ES-I3 (cell line): ENCODE results near the gene SPPL2A.
"Not testable (repeated sequence)": the region's sequence is repeated elsewhere in the genome, so short reads cannot be mapped to it uniquely, and the experiment has no call there.

Experiments used
- H3K36me3 ChIP-seq: 2 replicates; pipeline ENCODE4 v1.6.1; 2013; ENCODE audit warnings: mild to moderate bottlenecking, low read length, control low read depth, moderate library complexity; ENCODE audit not compliant: insufficient read depth
- H3K4me1 ChIP-seq: 2 replicates; pipeline ENCODE4 v1.6.1; 2013; ENCODE audit warnings: mild to moderate bottlenecking, control low read depth, low read length; ENCODE audit not compliant: insufficient read depth
- H3K9ac ChIP-seq: 2 replicates; pipeline ENCODE4 v1.6.1; 2013; ENCODE audit warnings: low read depth, mild to moderate bottlenecking, low read length, moderate library complexity
- H3K9me3 ChIP-seq: 2 replicates; pipeline ENCODE4 v1.6.1; 2013; ENCODE audit warnings: mild to moderate bottlenecking, low read length, moderate library complexity; ENCODE audit not compliant: control insufficient read depth, insufficient read depth

SPPL2A gene

GRCh38 chr15:50765195-50765967 is at the start of gene SPPL2A:
Gene SPPL2A (minus strand): TSS chr15:50765706. CDS start chr15:50765533, 173 bp downstream.
- H3K36me3 ChIP-seq: no peaks in the 10 kb centered on the region
- H3K9ac ChIP-seq: peak within 1 kb of the TSS; percentile 100
- no peaks in the 10 kb centered on the region for H3K9me3 ChIP-seq
- H3K4me1 ChIP-seq: no peaks in the 10 kb centered on the region

GRCh38 chr15:50814634-50815033 is 49.1 kb upstream of the SPPL2A start:
- no peak overlapping the region for H3K9ac ChIP-seq
- H3K9me3 ChIP-seq: no peaks in the 10 kb centered on the region
- H3K4me1 ChIP-seq: no peaks in the 10 kb centered on the region
- no peaks in the 10 kb centered on the region for H3K36me3 ChIP-seq

GRCh38 chr15:50813865-50814264 is 48.4 kb upstream of the SPPL2A start:
- H3K9ac ChIP-seq: no peak overlapping the region
- H3K9me3 ChIP-seq: no peaks in the 10 kb centered on the region
- H3K4me1 ChIP-seq: no peaks in the 10 kb centered on the region
- H3K36me3 ChIP-seq: no peaks in the 10 kb centered on the region

GRCh38 chr15:50813089-50813488 is 47.6 kb upstream of the SPPL2A start:
- no peaks in the 10 kb centered on the region for H3K36me3 ChIP-seq
- no peak overlapping the region for H3K9ac ChIP-seq
- no peaks in the 10 kb centered on the region for H3K9me3 ChIP-seq
- H3K4me1 ChIP-seq: no peaks in the 10 kb centered on the region

- H3K36me3 ChIP-seq, H3K4me1 ChIP-seq, H3K9ac ChIP-seq, H3K9me3 ChIP-seq: not testable (repeated sequence)
These were observed 46.6 kb upstream of the SPPL2A start for GRCh38 chr15:50812181-50812506.

GRCh38 chr15:50811461-50812180 is 46.1 kb upstream of the SPPL2A start:
- H3K9ac ChIP-seq, H3K36me3 ChIP-seq, H3K4me1 ChIP-seq, H3K9me3 ChIP-seq: not testable (repeated sequence)

GRCh38 chr15:50810128-50810527 is 44.6 kb upstream of the SPPL2A start:
- H3K9ac ChIP-seq: no peak overlapping the region
- H3K9me3 ChIP-seq: no peaks in the 10 kb centered on the region
- H3K4me1 ChIP-seq: no peaks in the 10 kb centered on the region
- no peaks in the 10 kb centered on the region for H3K36me3 ChIP-seq

- H3K9ac ChIP-seq: no peak overlapping the region
These were observed 43.2 kb upstream of the SPPL2A start for GRCh38 chr15:50808728-50809127.

GRCh38 chr15:50803479-50804180 is 38.1 kb upstream of the SPPL2A start:
- no peaks in the 10 kb centered on the region for H3K4me1 ChIP-seq
- H3K9ac ChIP-seq: no peak overlapping the region
- no peaks in the 10 kb centered on the region for H3K9me3 ChIP-seq
- no peaks in the 10 kb centered on the region for H3K36me3 ChIP-seq

More at GRCh38 chr15:50808728-50809127, 43.2 kb upstream of the SPPL2A start:
- H3K36me3 ChIP-seq: no peaks in the 10 kb centered on the region
- H3K9me3 ChIP-seq: no peaks in the 10 kb centered on the region
- H3K4me1 ChIP-seq: no peaks in the 10 kb centered on the region

- Histone ChIP-seq H3K9me3 (no peaks in the 10 kb centered on the region), H3K9ac (no peak overlapping the region), H3K36me3 (no peaks in the 10 kb centered on the region)
These were observed 35.2 kb upstream of the SPPL2A start for GRCh38 chr15:50800715-50801114.

GRCh38 chr15:50798684-50799083 is 33.2 kb upstream of the SPPL2A start:
- Histone ChIP-seq H3K9me3 (no peaks in the 10 kb centered on the region), H3K36me3 (no peaks in the 10 kb centered on the region), H3K4me1 (no peaks in the 10 kb centered on the region), H3K9ac (no peak overlapping the region)

More at GRCh38 chr15:50800715-50801114, 35.2 kb upstream of the SPPL2A start:
- H3K4me1 ChIP-seq: no peaks in the 10 kb centered on the region

- H3K36me3 ChIP-seq: no peaks in the 10 kb centered on the region
- no peaks in the 10 kb centered on the region for H3K9me3 ChIP-seq
- no peak overlapping the region for H3K9ac ChIP-seq
- no peaks in the 10 kb centered on the region for H3K4me1 ChIP-seq
These were observed 32.4 kb upstream of the SPPL2A start for GRCh38 chr15:50797926-50798325.

GRCh38 chr15:50791486-50791885 is 26.0 kb upstream of the SPPL2A start:
- no peak overlapping the region for H3K9ac ChIP-seq
- H3K36me3 ChIP-seq: no peaks in the 10 kb centered on the region
- H3K9me3 ChIP-seq: no peaks in the 10 kb centered on the region
- peaks cover 10% of the 10 kb centered on the region; the same call in 1 of the 2 replicates for H3K4me1 ChIP-seq

GRCh38 chr15:50790778-50791453 is 25.4 kb upstream of the SPPL2A start:
- Histone ChIP-seq H3K9me3 (no peaks in the 10 kb centered on the region), H3K9ac (no peak overlapping the region), H3K4me1 (peaks cover 10% of the 10 kb centered on the region; the same call in 1 of the 2 replicates), H3K36me3 (no peaks in the 10 kb centered on the region)
